Keratinocyte (primary cell): Measurements from ENCODE around the gene PRAMEF15. TPM values are rescaled to one million over a fixed set of nuclear protein-coding genes. Genes with fewer than 3 reads are reported as not detected.
A peak's percentile ranks its signal among the peaks of the same experiment; 100 is the strongest.
"Not testable (repeated sequence)": the region's sequence is repeated elsewhere in the genome, so short reads cannot be mapped to it uniquely, and the experiment has no call there.

ENCODE experiments used
- DNase-seq: peaks from one replicate; pipeline ENCODE4 v3.0.0-alpha.2; 2011; ENCODE audit warnings: low read depth, missing footprints, low spot score
- FAIRE-seq: peaks from 2 replicates; lab custom pipeline; 2011; peaks lifted over from hg19 to GRCh38; lab: Jason Lieb, UNC
- H2AFZ ChIP-seq: 2 replicates; pipeline ENCODE4 v1.6.0; 2012; ENCODE audit warnings: low read length, control low read depth, inconsistent platforms; ENCODE audit not compliant: control insufficient read depth
- H3K27ac ChIP-seq: 2 replicates; pipeline ENCODE4 v1.5.1; 2011; ENCODE audit warnings: low read length; ENCODE audit not compliant: control insufficient read depth, insufficient read depth
- H3K27me3 ChIP-seq: 3 replicates; pipeline ENCODE4 v1.6.0; 2011; ENCODE audit warnings: low read length; ENCODE audit not compliant: control insufficient read depth, insufficient read depth; ENCODE audit errors: extremely low read depth
- H3K36me3 ChIP-seq, 2 experiments: 2 replicates in 1 of 2; 3 replicates in 1 of 2; pipeline ENCODE4 v1.5.1; 2011; ENCODE audit warnings: low read length in 2 of 2, mild to moderate bottlenecking in 1 of 2; ENCODE audit not compliant: control insufficient read depth in 2 of 2, insufficient read depth in 2 of 2; ENCODE audit errors: extremely low read depth in 1 of 2
- H3K4me1 ChIP-seq: 3 replicates; pipeline ENCODE4 v1.5.1; 2011; ENCODE audit warnings: low read length; ENCODE audit not compliant: control insufficient read depth, insufficient read depth; ENCODE audit errors: extremely low read depth
- H3K4me2 ChIP-seq: 3 replicates; pipeline ENCODE4 v1.6.0; 2011; ENCODE audit warnings: low read depth, low read length; ENCODE audit not compliant: control insufficient read depth, insufficient read depth; ENCODE audit errors: extremely low read depth
- H3K4me3 ChIP-seq, 3 experiments: fragments of 200-600 bp in 1 of 3; sonication (generic) in 1 of 3; 2 replicates in 2 of 3; 3 replicates in 1 of 3; pipeline ENCODE4 v1.5.1; 2011 to 2016; ENCODE audit warnings: low read length in 3 of 3, mild to moderate bottlenecking in 3 of 3, control low read depth in 2 of 3, inconsistent platforms in 1 of 3, low read depth in 1 of 3, mixed read lengths in 1 of 3, mixed run types in 1 of 3, moderate library complexity in 1 of 3; ENCODE audit not compliant: control insufficient read depth in 2 of 3, insufficient read depth in 2 of 3; ENCODE audit errors: extremely low read depth in 1 of 3
- H3K79me2 ChIP-seq: 2 replicates; pipeline ENCODE4 v1.6.0; 2012; ENCODE audit warnings: low read length; ENCODE audit not compliant: control insufficient read depth, insufficient read depth
- H3K9ac ChIP-seq: 3 replicates; pipeline ENCODE4 v1.6.0; 2011; ENCODE audit warnings: low read length; ENCODE audit not compliant: control insufficient read depth, insufficient read depth; ENCODE audit errors: extremely low read depth
- H3K9me1 ChIP-seq: 3 replicates; pipeline ENCODE4 v1.6.0; 2011; ENCODE audit warnings: low read length; ENCODE audit not compliant: control insufficient read depth, insufficient read depth; ENCODE audit errors: extremely low read depth
- H3K9me3 ChIP-seq: 2 replicates; pipeline ENCODE4 v1.5.1; 2012; ENCODE audit warnings: low read depth, low read length; ENCODE audit not compliant: control insufficient read depth
- H4K20me1 ChIP-seq: 3 replicates; pipeline ENCODE4 v1.6.0; 2011; ENCODE audit warnings: low read length; ENCODE audit not compliant: control insufficient read depth, insufficient read depth; ENCODE audit errors: extremely low read depth
- CTCF ChIP-seq, 3 experiments: IDR thresholded peaks in 1 of 3; conservative IDR thresholded peaks in 1 of 3; optimal IDR thresholded peaks in 1 of 3; 2 replicates in 2 of 3; 3 replicates in 1 of 3; pipeline versions ENCODE3 to v1.5.1; 2011; ENCODE audit warnings: low read length in 3 of 3, mild to moderate bottlenecking in 3 of 3, moderate library complexity in 2 of 3, control low read depth in 1 of 3, inconsistent platforms in 1 of 3; ENCODE audit not compliant: insufficient read depth in 2 of 3; ENCODE audit errors: extremely low read depth in 1 of 3
- dilution Hi-C: fragments of 300-500 bp; cut with MboI; formaldehyde crosslinking; loops from one replicate; pipeline ENCODE4 v1.7.0; 2020; ENCODE audit warnings: low sequenced_read_pairs; ENCODE audit not compliant: extremely low pct_ligation_motif_present
- polyA plus RNA-seq, 5 experiments: library from polyadenylated mRNA; depleted of rRNA in 3 of 5; stranded (reverse) in 3 of 5; stranded (forward) in 1 of 5; unstranded in 1 of 5; fragments of >200 nt; gene quantifications; 1 replicate in 1 of 5; 2 replicates in 3 of 5; 3 replicates in 1 of 5; pipeline versions ENCODE4 v1.2.1 to v1.2.3, GENCODE V29; 2011 to 2012; ENCODE audit warnings: missing spikeins in 2 of 5, low read depth in 1 of 5, low replicate concordance in 1 of 5
- small RNA-seq, 3 experiments: library from RNA; depleted of rRNA; stranded (forward); fragments of <200 nt; gene quantifications; one replicate each; pipeline ENCODE3, GENCODE V24; 2012; ENCODE audit warnings: low read depth in 3 of 3, low replicate concordance in 1 of 3; ENCODE audit not compliant: insufficient read length in 3 of 3

The PRAMEF15 gene
- polyA plus RNA-seq, 1 donor (not counting 4 experiments of a cell fraction or from before 2014, with no cell fraction given): not detected

GRCh38 chr1:13368544-13368943 lies 53.2 kb downstream of the PRAMEF15 start:
- H3K27me3 ChIP-seq, FAIRE-seq, H3K79me2 ChIP-seq, dilution Hi-C loops, H3K36me3 ChIP-seq, H3K9me1 ChIP-seq, DNase-seq, H3K4me1 ChIP-seq, H3K4me3 ChIP-seq, H3K9me3 ChIP-seq, H2AFZ ChIP-seq, H3K4me2 ChIP-seq, H4K20me1 ChIP-seq, H3K9ac ChIP-seq, H3K27ac ChIP-seq: not testable (repeated sequence)
- peak in 1 of 3 experiments; percentile 8 for TF ChIP-seq CTCF (optimal IDR thresholded peaks at IDR 0.05 in 1 of 3, IDR thresholded peaks at IDR 0.05 in 1 of 3, conservative IDR thresholded peaks at IDR 0.05 in 1 of 3; ENCODE audit: extremely low read depth in 1 of 3, insufficient read depth in 2 of 3, low read length in 3 of 3)

Small RNA genes within 50 kb of the gene (small RNA-seq; reads per million reads assigned to genes)
- 0 reads per million in 3 experiments for gene RNU6-771P

Other genes starting within 250 kb of the PRAMEF15 start
- gene PRAMEF25, start 244.8 kb upstream of the PRAMEF15 start, polyA plus RNA-seq: not detected in 3 replicates
- not detected in 3 replicates for gene HNRNPCL2, start 198.7 kb upstream of the PRAMEF15 start, polyA plus RNA-seq
- gene PRAMEF26, start 159.6 kb upstream of the PRAMEF15 start, polyA plus RNA-seq: not detected in 3 replicates
- not detected in 3 replicates for gene HNRNPCL4, start 149.9 kb upstream of the PRAMEF15 start, polyA plus RNA-seq
- gene PRAMEF9, start 143.7 kb upstream of the PRAMEF15 start, polyA plus RNA-seq: not detected in 3 replicates
- gene PRAMEF13, start 114.2 kb upstream of the PRAMEF15 start, polyA plus RNA-seq: not detected in 3 replicates
- not detected in 3 replicates for gene PRAMEF18, start 89.4 kb upstream of the PRAMEF15 start, polyA plus RNA-seq
- not detected in 3 replicates for gene PRAMEF5, start 61.4 kb upstream of the PRAMEF15 start, polyA plus RNA-seq
- gene PRAMEF8, start 30.4 kb upstream of the PRAMEF15 start, polyA plus RNA-seq: not detected in 3 replicates
- gene PRAMEF33, start 12.0 kb upstream of the PRAMEF15 start, polyA plus RNA-seq: not detected in 3 replicates
- not detected in 3 replicates for gene PRAMEF14, start 31.6 kb downstream of the PRAMEF15 start, polyA plus RNA-seq
- not detected in 3 replicates for gene PRAMEF19, start 56.4 kb downstream of the PRAMEF15 start, polyA plus RNA-seq
- not detected in 3 replicates for gene PRAMEF17, start 74.1 kb downstream of the PRAMEF15 start, polyA plus RNA-seq
- not detected in 3 replicates for gene PRAMEF20, start 94.9 kb downstream of the PRAMEF15 start, polyA plus RNA-seq
- 0.03 TPM in 1 of 3 replicates, not detected in the others for gene LRRC38, start 198.4 kb downstream of the PRAMEF15 start, polyA plus RNA-seq